Heart right ventricle (tissue), 16 donors: ENCODE measurements around the gene ZNF366. TPM values are rescaled to one million over a fixed set of nuclear protein-coding genes. Genes with fewer than 3 reads are reported as not detected.

Experiments
- ATAC-seq, 8 donors: fragments of 200-7000 bp; cut with Tn5 transposase; one replicate each; pipeline ENCODE4 v1.9.1; 2020; ENCODE audit warnings: mild to moderate bottlenecking in 8 of 8, moderate library complexity in 8 of 8, moderate number of reproducible peaks in 1 of 8
- DNase-seq, 2 donors: peaks; one replicate each; pipeline ENCODE4 v3.0.0-alpha.2; 2020
- H3K27ac ChIP-seq, 10 donors: fragments of 200-600 bp; sonication (generic) in 2 of 10; one replicate each; pipeline versions ENCODE4 v1.5.0 to v1.8.0; 2020 to 2022; ENCODE audit warnings: mild to moderate bottlenecking in 3 of 10
- H3K27me3 ChIP-seq, 7 donors: fragments of 200-600 bp; one replicate each; pipeline ENCODE4 v1.8.0; 2021 to 2022; ENCODE audit warnings: mild to moderate bottlenecking in 2 of 7
- H3K36me3 ChIP-seq, 9 donors: fragments of 200-600 bp; sonication (generic) in 1 of 9; one replicate each; pipeline versions ENCODE4 v1.5.0 to v1.8.0; 2020 to 2022; ENCODE audit warnings: mild to moderate bottlenecking in 2 of 9
- H3K4me1 ChIP-seq, 9 donors: fragments of 200-600 bp; sonication (generic) in 1 of 9; one replicate each; pipeline versions ENCODE4 v1.5.0 to v1.8.0; 2020 to 2022; ENCODE audit warnings: mild to moderate bottlenecking in 4 of 9
- H3K4me3 ChIP-seq, 10 donors: fragments of 200-600 bp; sonication (generic) in 2 of 10; one replicate each; pipeline versions ENCODE4 v1.5.0 to v1.8.0; 2020 to 2022; ENCODE audit warnings: mild to moderate bottlenecking in 7 of 10, moderate library complexity in 2 of 10
- H3K9me3 ChIP-seq, 11 donors: fragments of 200-600 bp in 10 of 11; sonication (generic) in 2 of 11; one replicate each; pipeline versions ENCODE4 v1.5.0 to v1.8.0; 2013 to 2022; ENCODE audit warnings: mild to moderate bottlenecking in 2 of 11, control low read depth in 1 of 11, moderate library complexity in 1 of 11
- WGBS, 2 donors: extraction: QIAGEN DNeasy Blood & Tissue Kit; methylation state at CpG; one replicate each; pipeline ENCODE4 v1.1.7; 2013; ENCODE audit warnings: inconsistent platforms in 1 of 2; 5-methylcytosine and 5-hydroxymethylcytosine counted together
- intact Hi-C, 10 donors: fragments of 100-400 bp; cut with DNase I; formaldehyde crosslinking; loops; one replicate each; pipeline versions ENCODE4 v1.11.1 to v1.14.2; 2022
- long read RNA-seq, 3 donors: library from polyadenylated mRNA; unstranded; transcript quantifications; one replicate each; pipeline ENCODE4 v2.0.0, GENCODE V29; 2020 to 2021
- polyA plus RNA-seq, 2 donors: library from polyadenylated mRNA; stranded (reverse); fragments of 200-250 nt; gene quantifications; one replicate each; pipeline ENCODE4 v1.2.3, GENCODE V29; 2013
- total RNA-seq, 10 donors: library from RNA; stranded (reverse); fragmentation: NEBNext Ultra II Directional in 3 of 10; extraction: Animal tissue kit (Norgen Biotek cat#: 25700) in 3 of 10; gene quantifications; one replicate each; pipeline versions ENCODE4 v1.2.1 to v1.2.4, GENCODE V29; 2021 to 2023
- TF ChIP-seq, protein P1 (sequence below), 9 donors: fragments of 200-600 bp; sonication (generic) in 2 of 9; IDR thresholded peaks; one replicate each; pipeline versions ENCODE4 v1.5.0 to v1.8.0; 2021 to 2022; ENCODE audit warnings: antibody characterized with exemption in 9 of 9, mild to moderate bottlenecking in 5 of 9, moderate library complexity in 1 of 9
- donor health status: Arrhythmogenic right ventricular cardiomyopathy.
- donor health status: ischemic (EF 13 %, LVEDD 7.1; RV severe dilation, severe dysfunction).
- donor health status: healthy with polysubstance abuse.
- donor health status: DM: no; HTN: yes; CAD: no.
- donor health status: DM: no; HTN: no; CAD: no.
- donor health status: ischemic (EF 25% LVEDD 6.9; RV normal size, moderate dysfunction).
- donor health status: ischemic (EF 25% LVEDD 5.7; RV mildly dilated, moderate dysfunction).
- donor health status: healthy.
- donor health status: DM: yes; HTN: yes; CAD: no.
- donor health status: Ischemic cardiomyopathy.
- donor health status: ischemic (EF 35%, LVEDD 5.7; RV mildly dilated, moderate dysfunction).
- donor health status: nonischemic (EF 11% LVEDD 7.7; RV severe dilation, severe dysfunction).
- donor health status: DM: yes; HTN: yes; CAD: no.
- donor health status: PGD.
- donor health status: ischemic (EF 29% LVEDD 5.4; RV normal size, mild dysfunction).
- donor health status: nonischemic (EF 23%, LVEDD 6.1; RV moderate dilation, normal function).

The ZNF366 gene, protein sequence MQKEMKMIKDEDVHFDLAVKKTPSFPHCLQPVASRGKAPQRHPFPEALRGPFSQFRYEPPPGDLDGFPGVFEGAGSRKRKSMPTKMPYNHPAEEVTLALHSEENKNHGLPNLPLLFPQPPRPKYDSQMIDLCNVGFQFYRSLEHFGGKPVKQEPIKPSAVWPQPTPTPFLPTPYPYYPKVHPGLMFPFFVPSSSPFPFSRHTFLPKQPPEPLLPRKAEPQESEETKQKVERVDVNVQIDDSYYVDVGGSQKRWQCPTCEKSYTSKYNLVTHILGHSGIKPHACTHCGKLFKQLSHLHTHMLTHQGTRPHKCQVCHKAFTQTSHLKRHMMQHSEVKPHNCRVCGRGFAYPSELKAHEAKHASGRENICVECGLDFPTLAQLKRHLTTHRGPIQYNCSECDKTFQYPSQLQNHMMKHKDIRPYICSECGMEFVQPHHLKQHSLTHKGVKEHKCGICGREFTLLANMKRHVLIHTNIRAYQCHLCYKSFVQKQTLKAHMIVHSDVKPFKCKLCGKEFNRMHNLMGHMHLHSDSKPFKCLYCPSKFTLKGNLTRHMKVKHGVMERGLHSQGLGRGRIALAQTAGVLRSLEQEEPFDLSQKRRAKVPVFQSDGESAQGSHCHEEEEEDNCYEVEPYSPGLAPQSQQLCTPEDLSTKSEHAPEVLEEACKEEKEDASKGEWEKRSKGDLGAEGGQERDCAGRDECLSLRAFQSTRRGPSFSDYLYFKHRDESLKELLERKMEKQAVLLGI
- total RNA-seq (10 to 100 TPM in 2 of 10 donors, 1 to 10 TPM in 8; 3.8 to 10.5 (median 5.4) TPM), polyA plus RNA-seq (1 to 10 TPM; 1.7 to 2.5 TPM)
- long read RNA-seq, donor 1, transcript ZNF366-201 (5 exons, 3,830 nt): major isoform, 5 of 22 reads
- long read RNA-seq, donor 1, partial matches to known transcripts: 17 of 22 reads
- long read RNA-seq, donor 1, other reads (novel, unspliced or antisense): 0 of 22 reads
- long read RNA-seq, donor 2, transcript ZNF366-201 (5 exons, 3,830 nt): major isoform, 6 of 18 reads
- long read RNA-seq, donor 2, partial matches to known transcripts: 10 of 18 reads
- long read RNA-seq, donor 2, other reads (novel, unspliced or antisense): 2 of 18 reads
- long read RNA-seq, donor 3, transcript ZNF366-201 (5 exons, 3,830 nt): major isoform, 5 of 67 reads
- long read RNA-seq, donor 3, partial matches to known transcripts: 60 of 67 reads
- long read RNA-seq, donor 3, other reads (novel, unspliced or antisense): 2 of 67 reads

DNA sequence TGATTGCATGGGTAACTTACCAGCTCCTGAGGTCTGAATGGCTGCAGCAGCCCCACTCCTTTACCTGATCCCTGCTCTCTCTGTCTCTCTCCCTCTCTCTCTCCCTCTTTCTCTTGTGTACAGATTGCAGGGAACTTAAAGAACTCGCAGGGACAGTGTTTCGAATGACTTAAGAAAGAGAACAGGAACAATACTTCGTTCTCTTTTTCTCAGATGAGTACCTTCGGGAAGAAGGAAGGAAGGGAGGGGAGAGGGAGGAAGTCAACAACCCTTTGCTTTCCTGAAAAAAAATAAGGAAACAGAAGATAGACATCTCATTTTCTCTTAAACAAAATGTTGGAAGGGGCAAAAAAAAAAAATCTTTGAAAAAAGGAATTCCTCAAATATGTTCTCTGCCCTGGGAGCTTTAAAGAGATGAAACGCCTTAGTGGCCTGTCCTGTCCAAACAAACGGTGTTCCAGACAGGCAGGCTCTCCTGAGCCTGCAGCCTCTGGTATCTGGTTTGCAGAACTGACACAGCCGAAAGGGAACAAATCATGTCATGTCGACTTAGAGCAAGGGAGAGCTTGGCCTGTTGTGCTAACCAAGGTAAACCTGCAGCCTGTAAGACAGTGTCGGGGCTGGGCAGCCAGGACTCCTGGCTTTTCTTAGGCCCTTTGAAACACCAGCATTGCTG is at the start of gene ZNF366:
Gene ZNF366, minus strand, starts transcription at position 180 of the 676 bp plus-strand sequence. CDS start 45,914 bp downstream, outside the sequence.
- WGBS, 2 donors: 53 to 62% methylated on average over 9 of the region's 9 CpGs
- TF ChIP-seq, protein P1, sequence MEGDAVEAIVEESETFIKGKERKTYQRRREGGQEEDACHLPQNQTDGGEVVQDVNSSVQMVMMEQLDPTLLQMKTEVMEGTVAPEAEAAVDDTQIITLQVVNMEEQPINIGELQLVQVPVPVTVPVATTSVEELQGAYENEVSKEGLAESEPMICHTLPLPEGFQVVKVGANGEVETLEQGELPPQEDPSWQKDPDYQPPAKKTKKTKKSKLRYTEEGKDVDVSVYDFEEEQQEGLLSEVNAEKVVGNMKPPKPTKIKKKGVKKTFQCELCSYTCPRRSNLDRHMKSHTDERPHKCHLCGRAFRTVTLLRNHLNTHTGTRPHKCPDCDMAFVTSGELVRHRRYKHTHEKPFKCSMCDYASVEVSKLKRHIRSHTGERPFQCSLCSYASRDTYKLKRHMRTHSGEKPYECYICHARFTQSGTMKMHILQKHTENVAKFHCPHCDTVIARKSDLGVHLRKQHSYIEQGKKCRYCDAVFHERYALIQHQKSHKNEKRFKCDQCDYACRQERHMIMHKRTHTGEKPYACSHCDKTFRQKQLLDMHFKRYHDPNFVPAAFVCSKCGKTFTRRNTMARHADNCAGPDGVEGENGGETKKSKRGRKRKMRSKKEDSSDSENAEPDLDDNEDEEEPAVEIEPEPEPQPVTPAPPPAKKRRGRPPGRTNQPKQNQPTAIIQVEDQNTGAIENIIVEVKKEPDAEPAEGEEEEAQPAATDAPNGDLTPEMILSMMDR (IDR thresholded peaks at IDR 0.05): no peak
- DNase-seq: no peak
- Histone ChIP-seq H3K27me3 (no peaks in the 10 kb centered on the region), H3K4me3 (peak within 1 kb of the TSS; percentile 8 to 55 (median 45)), H3K36me3 (no peaks in the 10 kb centered on the region), H3K9me3 (no peaks in the 10 kb centered on the region), H3K4me1 (peaks cover 10 to 89% (median 44%) of the 10 kb centered on the region in 9 donors), H3K27ac (peak within 1 kb of the TSS; percentile 61 to 92 (median 80))
- peak in 2 of 8 donors; percentile 27 to 34 for ATAC-seq
- intact Hi-C loops: loop anchor here in 6 of 10 donors (2.0 to 10.0 kb wide), 5 partner anchors 40 to 140 kb away; no protein-coding TSS in a partner anchor

DNA sequence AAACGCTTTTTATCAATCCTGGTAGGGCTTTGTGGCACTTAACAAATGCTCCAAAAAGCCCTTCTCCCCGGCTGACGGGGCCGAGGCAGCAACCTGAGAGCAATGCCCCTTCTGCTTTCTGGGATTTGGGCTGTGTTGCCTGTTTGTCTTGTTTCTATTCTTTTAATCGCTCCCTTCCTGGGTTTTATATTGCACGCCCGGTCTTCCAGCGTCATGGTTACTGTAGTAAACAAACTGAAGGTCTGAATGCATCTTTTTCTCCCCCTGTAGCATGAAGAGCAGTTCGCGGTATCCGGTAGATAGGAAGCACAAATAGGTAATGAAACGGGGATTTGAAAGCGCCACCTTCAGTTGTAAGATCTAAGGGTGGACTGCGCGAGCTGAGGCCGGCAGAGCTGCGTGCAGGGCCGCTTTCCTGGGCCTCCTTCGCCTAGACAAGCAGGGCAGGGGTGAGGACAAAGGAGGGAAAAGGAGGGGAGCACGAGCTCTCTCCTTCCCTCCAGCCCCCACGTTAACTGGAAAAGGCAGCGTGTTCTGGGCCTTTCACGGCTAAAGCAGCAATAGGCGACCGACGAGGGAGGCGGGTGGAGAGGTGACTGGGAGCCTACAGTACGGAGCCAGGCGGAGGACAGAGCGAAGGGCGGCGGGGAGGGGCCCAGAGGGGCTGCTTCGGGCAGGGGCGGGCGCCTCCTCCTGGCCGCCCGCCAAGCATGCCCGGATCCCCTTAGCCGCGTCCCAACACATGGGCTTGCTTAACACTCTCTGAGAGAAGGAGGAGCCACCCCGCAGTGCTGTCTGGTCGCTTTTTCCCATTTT is 49.3 kb upstream of the ZNF366 start:
- Histone ChIP-seq H3K4me3 (peak overlapping the region in 9 of 10 donors; percentile 21 to 52 (median 44)), H3K4me1 (peaks cover 9 to 39% (median 20%) of the 10 kb centered on the region in 9 donors), H3K36me3 (no peaks in the 10 kb centered on the region), H3K27me3 (no peaks in the 10 kb centered on the region), H3K9me3 (no peaks in the 10 kb centered on the region), H3K27ac (peak overlapping the region in 8 of 10 donors; percentile 43 to 81 (median 57))
- TF ChIP-seq, protein P1 (IDR thresholded peaks at IDR 0.05): peak in 2 of 9 donors; percentile 25 to 33
- WGBS, 2 donors: 4 to 5% methylated on average over 42 of the region's 42 CpGs
- DNase-seq (peak; percentile 45 to 69), ATAC-seq (peak; percentile 73 to 90 (median 82))
- intact Hi-C loops: loop anchor here in 2 of 10 donors (5.0 to 10.0 kb wide), 2 partner anchors 261 to 268 kb away; partner anchors contain the start of gene TNPO1 (in 1 of the 2)

DNA sequence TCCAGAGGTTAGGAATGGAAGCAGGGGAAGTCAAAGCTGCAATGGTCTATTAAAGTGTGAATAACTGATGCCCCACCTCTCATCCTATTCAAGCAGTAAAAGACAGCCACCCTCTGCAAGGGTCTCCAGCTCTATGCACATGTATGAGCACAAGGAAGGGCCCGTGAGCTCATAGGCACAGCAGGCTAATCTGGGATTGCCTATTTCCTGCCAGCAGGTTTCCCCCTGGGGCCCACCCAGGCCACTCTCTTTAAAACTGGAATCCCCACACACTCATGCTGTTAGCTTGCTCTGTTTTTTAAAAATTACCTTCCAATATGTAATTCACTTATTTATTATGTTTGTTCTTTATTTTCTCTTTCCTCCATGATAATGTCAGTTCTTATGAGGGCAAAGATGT is 48.7 kb upstream of the ZNF366 start:
- Histone ChIP-seq H3K36me3 (no peaks in the 10 kb centered on the region), H3K9me3 (no peaks in the 10 kb centered on the region), H3K27me3 (no peaks in the 10 kb centered on the region), H3K27ac (peak overlapping the region in 5 of 10 donors; percentile 43 to 80 (median 58)), H3K4me1 (peaks cover 9 to 39% (median 19%) of the 10 kb centered on the region in 9 donors), H3K4me3 (peak overlapping the region in 7 of 10 donors; percentile 25 to 52 (median 50))
- no peak for ATAC-seq
- intact Hi-C loops: loop anchor here in 2 of 10 donors (5.0 to 10.0 kb wide), 2 partner anchors 261 to 269 kb away; partner anchors contain the start of gene TNPO1 (in 1 of the 2)
- WGBS, 2 donors: 32 to 43% methylated on average over 1 of the region's 1 CpG
- no peak for DNase-seq
- TF ChIP-seq, protein P1 (IDR thresholded peaks at IDR 0.05): no peak
